Stimulated activated CD8-positive, alpha-beta memory T cell treated with anti-CD3 and anti-CD28 coated beads, Interleukin-4, amount 100 ng/mL, for 24 hours (primary cell): Measurements from ENCODE around the gene BGN.

Experiments used
- DNase-seq: peaks from one replicate; pipeline ENCODE4 v3.0.0-alpha.2; 2020; ENCODE audit warnings: low read depth

The BGN gene

GRCh38 chrX:153460826-153461225 lies 34.0 kb upstream of the BGN start:
- DNase-seq, result peak; percentile 35

- no peak for DNase-seq
Measured at GRCh38 chrX:153462291-153462690, 32.5 kb upstream of the BGN start.

- DNase-seq, result no peak
Measured at GRCh38 chrX:153463031-153463430, 31.7 kb upstream of the BGN start.

GRCh38 chrX:153463556-153463955 lies 31.2 kb upstream of the BGN start:
- no peak for DNase-seq

GRCh38 chrX:153464116-153464515 lies 30.7 kb upstream of the BGN start:
- DNase-seq, result no peak

- DNase-seq, result no peak
Measured at GRCh38 chrX:153465691-153466380, 28.9 kb upstream of the BGN start.

GRCh38 chrX:153468008-153468580 lies 26.7 kb upstream of the BGN start:
- no peak for DNase-seq

- peak; percentile 18 for DNase-seq
Measured at GRCh38 chrX:153469811-153470410, 24.9 kb upstream of the BGN start.

- DNase-seq, result peak; percentile 77
Measured at GRCh38 chrX:153470411-153471363, 24.1 kb upstream of the BGN start, which contains the start of gene HAUS7. Gene HAUS7 (minus strand): TSS chrX:153470576. CDS start chrX:153470557, 19 bp downstream.

GRCh38 chrX:153471663-153472280 lies 23.0 kb upstream of the BGN start:
- DNase-seq, result no peak

GRCh38 chrX:153473126-153473525 lies 21.7 kb upstream of the BGN start:
- DNase-seq, result no peak

- DNase-seq, result no peak
Measured at GRCh38 chrX:153474266-153474665, 20.5 kb upstream of the BGN start.

- DNase-seq, result peak; percentile 9
Measured at GRCh38 chrX:153474718-153475117, 20.1 kb upstream of the BGN start.

GRCh38 chrX:153475271-153475670 lies 19.5 kb upstream of the BGN start:
- no peak for DNase-seq

- no peak for DNase-seq
Measured at GRCh38 chrX:153475751-153476281, 19.0 kb upstream of the BGN start.

GRCh38 chrX:153476666-153477363 lies 18.0 kb upstream of the BGN start:
- no peak for DNase-seq

GRCh38 chrX:153477364-153477857 lies 17.4 kb upstream of the BGN start:
- DNase-seq, result no peak

GRCh38 chrX:153477901-153478300 lies 16.9 kb upstream of the BGN start:
- DNase-seq, result no peak

- no peak for DNase-seq
Measured at GRCh38 chrX:153478746-153479145, 16.0 kb upstream of the BGN start.

- DNase-seq, result no peak
Measured at GRCh38 chrX:153481043-153481442, 13.7 kb upstream of the BGN start.
